HG03565 (cell line): Measurements from ENCODE around the gene LYSMD2.

Experiments
- ATAC-seq: cut with Tn5 transposase; IDR thresholded peaks from one replicate; pipeline ENCODE4 v1.9.1; 2021; ENCODE audit warnings: mild to moderate bottlenecking, moderate library complexity; ENCODE audit not compliant: unreplicated experiment

LYSMD2 gene

GRCh38 chr15:51721199-51721960, 16.1 kb downstream of the LYSMD2 start:
- ATAC-seq: no peak

- no peak for ATAC-seq
Observed at GRCh38 chr15:51720201-51720995, 17.1 kb downstream of the LYSMD2 start.

GRCh38 chr15:51718746-51719145, 18.7 kb downstream of the LYSMD2 start:
- ATAC-seq: no peak

GRCh38 chr15:51718219-51718618, 19.2 kb downstream of the LYSMD2 start:
- ATAC-seq: no peak

- no peak for ATAC-seq
Observed at GRCh38 chr15:51714911-51715310, 22.5 kb downstream of the LYSMD2 start.

DNA sequence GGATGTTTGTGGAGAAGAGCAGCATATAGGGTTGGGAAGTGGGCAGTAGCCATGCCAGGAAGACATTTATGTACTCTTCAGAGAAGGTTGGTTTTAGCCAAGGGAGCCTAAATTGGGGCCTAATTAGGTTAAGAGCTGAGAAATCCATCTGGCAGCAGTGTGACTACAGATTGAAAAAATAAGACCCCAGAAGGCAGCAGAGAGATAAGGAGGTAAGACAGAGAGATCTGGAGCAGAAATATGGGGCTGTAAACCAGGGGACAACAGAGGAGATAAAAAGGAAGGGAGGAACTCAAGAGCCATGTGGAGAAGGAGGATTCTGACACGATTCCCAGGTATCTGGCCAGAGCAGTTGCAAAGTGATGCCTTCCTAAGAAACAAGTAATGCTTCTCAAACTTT, 23.3 kb downstream of the LYSMD2 start:
- ATAC-seq: no peak

DNA sequence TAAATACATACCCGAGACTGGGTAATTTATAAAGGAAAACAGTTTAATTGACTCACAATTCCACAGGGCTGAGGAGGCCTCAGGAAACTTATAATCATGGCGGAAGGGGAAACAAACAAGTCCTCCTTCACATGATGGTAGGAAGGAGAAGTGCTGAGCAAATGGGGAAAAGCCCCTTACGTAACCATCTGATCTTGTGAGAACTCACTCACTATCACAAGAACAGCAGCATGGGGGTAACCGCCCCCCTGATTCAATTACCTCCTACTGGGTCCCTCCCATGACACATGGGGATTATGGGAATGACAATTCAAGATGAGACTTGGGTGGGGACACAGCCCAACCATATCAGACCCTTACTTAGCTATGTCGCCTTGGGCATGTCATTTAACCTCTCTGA, 28.4 kb downstream of the LYSMD2 start:
- no peak for ATAC-seq

GRCh38 chr15:51708013-51708412, 29.4 kb downstream of the LYSMD2 start:
- ATAC-seq: no peak

DNA sequence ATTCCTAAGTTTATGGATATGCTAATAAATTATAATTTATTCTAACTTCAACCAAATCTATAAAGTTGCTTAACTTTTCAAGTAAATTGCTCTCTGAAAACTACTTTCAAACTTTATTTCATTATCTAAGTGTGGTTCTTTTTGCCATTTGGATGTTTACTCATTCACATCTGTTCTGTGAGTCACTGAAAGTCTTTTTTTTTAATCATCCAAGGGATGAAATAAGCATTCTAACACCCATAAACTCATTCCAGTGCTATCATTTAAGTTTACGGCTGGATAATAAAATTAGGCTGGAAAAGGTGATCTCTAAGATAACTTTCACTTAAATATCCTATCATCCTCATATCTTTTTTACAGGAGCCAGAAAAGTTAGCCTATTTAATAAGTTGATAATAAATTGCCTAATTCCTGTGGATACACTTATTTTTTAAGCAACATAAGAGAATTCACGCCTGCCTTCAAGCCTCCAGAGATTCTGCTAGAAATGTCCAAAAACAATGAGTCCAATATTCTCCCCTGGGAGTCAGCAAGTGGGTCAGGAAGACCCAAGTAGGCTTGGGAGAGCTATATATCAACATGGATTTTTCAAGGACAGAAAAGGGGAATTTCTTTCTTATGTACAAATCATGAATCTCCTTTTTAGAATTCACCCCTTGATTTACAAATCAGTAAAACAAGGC, 30.4 kb downstream of the LYSMD2 start:
- ATAC-seq: no peak

- no peak for ATAC-seq
Observed at GRCh38 chr15:51706291-51706690, 31.2 kb downstream of the LYSMD2 start.

- ATAC-seq: no peak
Observed at GRCh38 chr15:51702710-51703109, 34.7 kb downstream of the LYSMD2 start.

DNA sequence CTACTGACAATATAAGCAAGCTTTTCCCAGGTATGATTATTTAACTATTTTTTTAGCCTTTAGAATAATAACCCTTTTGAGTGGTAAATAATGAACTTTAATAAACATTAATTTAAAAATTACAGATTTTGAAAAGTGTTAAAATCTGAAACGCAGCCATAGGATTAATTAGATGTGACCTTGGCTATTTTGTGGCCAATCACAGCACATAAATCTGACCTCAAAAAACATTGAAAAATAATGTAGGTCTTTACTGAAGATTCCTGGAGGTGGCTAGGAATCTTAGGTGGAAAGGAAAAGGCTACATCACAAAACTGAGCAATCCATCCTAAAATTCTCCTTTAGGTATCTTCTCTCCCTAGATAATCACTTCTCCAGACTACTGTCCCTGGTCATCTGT, 38.1 kb downstream of the LYSMD2 start:
- ATAC-seq: no peak

DNA sequence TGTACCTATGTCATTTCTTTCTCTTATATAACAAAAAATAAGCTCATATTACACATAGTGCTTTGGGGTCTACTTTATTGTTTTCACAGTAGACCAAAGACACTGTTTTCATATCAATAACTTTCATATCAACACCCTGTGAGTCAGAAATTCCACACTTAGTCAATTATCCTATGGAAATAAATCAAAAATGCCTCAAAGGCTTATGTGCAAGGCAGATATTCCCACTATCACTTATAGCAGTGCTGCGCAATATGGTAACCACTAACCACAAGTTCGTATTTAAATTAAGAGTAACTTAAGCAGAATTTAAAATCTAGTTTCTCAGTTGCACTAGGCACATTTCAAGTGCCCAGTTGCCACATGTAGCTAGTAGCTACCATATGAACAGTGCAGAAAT, 40.3 kb downstream of the LYSMD2 start:
- ATAC-seq: no peak

- no peak for ATAC-seq
Observed at GRCh38 chr15:51696566-51696965, 40.9 kb downstream of the LYSMD2 start.

- ATAC-seq: no peak
Observed at GRCh38 chr15:51692154-51692553, 45.3 kb downstream of the LYSMD2 start.

DNA sequence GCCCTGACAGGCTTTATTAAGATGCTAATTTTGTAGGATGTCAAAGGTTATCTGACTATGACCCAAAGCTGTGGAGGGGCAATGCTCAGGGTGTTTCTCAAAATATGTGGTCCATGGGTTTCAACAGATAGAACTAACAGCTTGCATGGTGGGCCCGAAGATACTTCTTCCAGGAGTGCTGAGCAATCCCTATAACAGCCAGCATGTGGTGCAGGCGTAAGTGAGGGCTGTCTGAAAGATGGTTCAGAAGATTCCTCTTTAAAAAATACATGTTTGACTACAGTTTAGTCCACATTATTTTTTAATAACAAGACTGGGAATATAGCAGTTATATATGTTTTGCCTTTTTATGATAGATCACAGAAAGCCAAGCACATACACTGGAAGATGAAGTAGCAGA, 48.6 kb downstream of the LYSMD2 start:
- no peak for ATAC-seq

DNA sequence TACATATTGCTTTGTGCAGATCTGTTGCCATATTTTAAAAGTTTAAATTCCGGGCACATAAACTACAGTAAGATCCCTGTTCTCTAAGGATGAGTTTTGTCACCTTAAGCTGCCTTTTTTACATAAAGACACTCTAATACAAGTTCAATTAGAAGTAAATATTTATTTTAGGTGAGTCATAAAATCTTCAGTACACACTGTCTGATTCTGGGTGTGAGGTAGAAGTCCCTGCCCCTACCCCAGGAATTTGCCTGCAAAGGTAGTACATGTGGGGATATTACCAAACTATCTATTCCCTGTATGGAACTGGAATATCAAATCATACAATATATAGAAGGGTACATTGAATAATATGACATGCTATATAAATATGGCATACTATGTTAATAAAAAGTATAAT, 49.9 kb downstream of the LYSMD2 start:
- ATAC-seq: no peak

DNA sequence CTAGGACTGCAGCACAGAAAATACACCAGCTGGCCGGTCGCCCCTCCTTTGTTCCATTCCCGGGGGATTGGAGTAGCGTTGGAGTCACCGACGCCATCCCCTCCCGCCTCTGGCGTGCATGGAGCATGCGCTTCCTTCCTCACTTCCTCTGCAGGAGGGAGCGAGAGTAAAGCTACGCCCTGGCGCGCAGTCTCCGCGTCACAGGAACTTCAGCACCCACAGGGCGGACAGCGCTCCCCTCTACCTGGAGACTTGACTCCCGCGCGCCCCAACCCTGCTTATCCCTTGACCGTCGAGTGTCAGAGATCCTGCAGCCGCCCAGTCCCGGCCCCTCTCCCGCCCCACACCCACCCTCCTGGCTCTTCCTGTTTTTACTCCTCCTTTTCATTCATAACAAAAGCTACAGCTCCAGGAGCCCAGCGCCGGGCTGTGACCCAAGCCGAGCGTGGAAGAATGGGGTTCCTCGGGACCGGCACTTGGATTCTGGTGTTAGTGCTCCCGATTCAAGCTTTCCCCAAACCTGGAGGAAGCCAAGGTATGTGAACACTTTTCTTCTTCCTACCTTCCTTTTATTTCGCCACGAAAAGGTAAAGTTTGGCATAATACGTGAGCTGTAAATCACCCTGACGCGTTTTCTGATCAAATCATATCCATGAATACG, 56.0 kb downstream of the LYSMD2 start, which contains the start of gene SCG3:
Gene SCG3 (plus strand): TSS at position 201 of the 661 bp plus-strand sequence. CDS start 253 bp downstream, at position 454.
- no peak for ATAC-seq

- ATAC-seq: no peak
Observed at GRCh38 chr15:51680321-51680720, 57.1 kb downstream of the LYSMD2 start.

- no peak for ATAC-seq
Observed at GRCh38 chr15:51678096-51678495, 59.4 kb downstream of the LYSMD2 start.

GRCh38 chr15:51677452-51677851, 60.0 kb downstream of the LYSMD2 start:
- no peak for ATAC-seq
